ENCODE measurements around the gene NUDCD3. TPM values are rescaled to one million over a fixed set of nuclear protein-coding genes. Genes with fewer than 3 reads are reported as not detected.

Gene NUDCD3
- total RNA-seq, 1 experiment from 2014 or later = 117 TPM

DNA sequence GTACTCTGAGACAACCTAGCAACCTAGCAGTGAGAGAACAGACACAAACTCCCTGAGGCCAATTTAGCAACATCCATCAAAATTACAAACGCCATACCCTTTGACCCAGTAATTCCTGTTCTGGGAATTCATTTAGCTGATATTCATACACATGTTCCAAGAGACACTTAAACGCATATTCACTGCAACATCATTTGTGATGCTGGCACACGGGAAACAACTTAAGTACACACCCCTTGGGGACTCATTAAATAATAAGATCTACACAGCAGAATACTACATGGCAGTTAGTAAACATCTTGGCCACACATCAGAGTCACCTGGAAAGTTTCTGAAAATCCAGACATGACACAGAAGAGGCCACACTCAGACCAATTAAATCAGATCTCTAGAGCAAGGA lies 17.6 kb downstream of the NUDCD3 start:
- ChIA-PET CTCF (interaction anchor here (0.5 kb wide), 1 partner anchor 91 kb away, joined by 3 read pairs; no protein-coding TSS in a partner anchor), POLR2A (no interaction called here)
- no peaks in the 10 kb centered on the region for H3K9me3 ChIP-seq (ENCODE audit: control insufficient read depth, insufficient read depth, low read depth, low read length)
- no peak overlapping the region for H3K4me3 ChIP-seq (ENCODE audit: low read depth in 2 of 2, low read length in 2 of 2)
- no peak for TF ChIP-seq POLR2AphosphoS5 (IDR thresholded peaks at IDR 0.05; ENCODE audit: low read depth, low read length)
- no peak for TF ChIP-seq CTCF (IDR thresholded peaks at IDR 0.05)
- no peak for TF ChIP-seq REST (IDR thresholded peaks at IDR 0.05; ENCODE audit: insufficient read depth in 1 of 2, low read depth in 2 of 2, low read length in 1 of 2)
- TF ChIP-seq TCF7L2 (IDR thresholded peaks at IDR 0.05; ENCODE audit: low read depth, low read length) = no peak
- TF ChIP-seq SIN3A (IDR thresholded peaks at IDR 0.05; ENCODE audit: borderline replicate concordance, insufficient read depth, low read depth, low read length) = no peak
- H3K4me1 ChIP-seq (ENCODE audit: control insufficient read depth, insufficient read depth, low read length) = peaks cover 10% of the 10 kb centered on the region
- BruUV-seq (replicated peaks) = no TSS peak
- in situ Hi-C loops (cut with HindIII; ENCODE audit: low pct_unique_long_range_greater_than_20kb, low sequenced_read_pairs) (no loop called here), intact Hi-C loops (cut with micrococcal nuclease; ENCODE audit: unreplicated experiment) (no loop called here)
- DNase-seq (ENCODE audit: low read depth, low spot score) = no peak
- no peak overlapping the region for H3K27ac ChIP-seq (ENCODE audit: low read length)
- H3K27me3 ChIP-seq (ENCODE audit: control insufficient read depth, insufficient read depth, low read length) = no peaks in the 10 kb centered on the region
- peaks cover 13% of the 10 kb centered on the region for H3K36me3 ChIP-seq (ENCODE audit: control insufficient read depth, insufficient read depth, low read length)
- ATAC-seq = no peak

- peaks cover 10% of the 10 kb centered on the region for H3K4me1 ChIP-seq (ENCODE audit: control insufficient read depth, insufficient read depth, low read length)
- H3K27ac ChIP-seq (ENCODE audit: low read length) = no peak overlapping the region
- peaks cover 18% of the 10 kb centered on the region for H3K36me3 ChIP-seq (ENCODE audit: control insufficient read depth, insufficient read depth, low read length)
- intact Hi-C loops (cut with micrococcal nuclease; ENCODE audit: unreplicated experiment) = no loop called here
- no TSS peak for BruUV-seq (replicated peaks)
- no peaks in the 10 kb centered on the region for H3K27me3 ChIP-seq (ENCODE audit: control insufficient read depth, insufficient read depth, low read length)
- no peak for DNase-seq (ENCODE audit: low read depth, low spot score)
- no peak for ATAC-seq
- H3K9me3 ChIP-seq (ENCODE audit: control insufficient read depth, insufficient read depth, low read depth, low read length) = no peaks in the 10 kb centered on the region
- POLR2A ChIA-PET = no interaction called here
- in situ Hi-C loops (cut with HindIII; ENCODE audit: low pct_unique_long_range_greater_than_20kb, low sequenced_read_pairs) = no loop called here
- no peak for TF ChIP-seq SIN3A (IDR thresholded peaks at IDR 0.05; ENCODE audit: borderline replicate concordance, insufficient read depth, low read depth, low read length)
- no peak for TF ChIP-seq TCF7L2 (IDR thresholded peaks at IDR 0.05; ENCODE audit: low read depth, low read length)
- no peak for TF ChIP-seq CTCF (IDR thresholded peaks at IDR 0.05)
- no peak for TF ChIP-seq POLR2AphosphoS5 (IDR thresholded peaks at IDR 0.05; ENCODE audit: low read depth, low read length)
- no peak for TF ChIP-seq REST (IDR thresholded peaks at IDR 0.05; ENCODE audit: insufficient read depth in 1 of 2, low read depth in 2 of 2, low read length in 1 of 2)
- CTCF ChIA-PET = no interaction called here
- no peak overlapping the region for H3K4me3 ChIP-seq (ENCODE audit: low read depth in 2 of 2, low read length in 2 of 2)
These were observed 18.6 kb downstream of the NUDCD3 start for GRCh38 chr7:44471850-44472249.
